NB4 (cell line): Measurements from ENCODE around the gene TTLL12.

Experiments used
- POLR2A ChIP-seq: IDR thresholded peaks from 2 replicates; pipeline ENCODE4 v1.6.1; 2011; ENCODE audit warnings: mild to moderate bottlenecking; ENCODE audit not compliant: insufficient read length; ENCODE audit errors: extremely low read depth
- TF ChIP-seq, protein P1 (sequence below): IDR thresholded peaks from one replicate; pipeline ENCODE4 v1.5.1; 2012; ENCODE audit warnings: low read depth, low read length

DNA sequence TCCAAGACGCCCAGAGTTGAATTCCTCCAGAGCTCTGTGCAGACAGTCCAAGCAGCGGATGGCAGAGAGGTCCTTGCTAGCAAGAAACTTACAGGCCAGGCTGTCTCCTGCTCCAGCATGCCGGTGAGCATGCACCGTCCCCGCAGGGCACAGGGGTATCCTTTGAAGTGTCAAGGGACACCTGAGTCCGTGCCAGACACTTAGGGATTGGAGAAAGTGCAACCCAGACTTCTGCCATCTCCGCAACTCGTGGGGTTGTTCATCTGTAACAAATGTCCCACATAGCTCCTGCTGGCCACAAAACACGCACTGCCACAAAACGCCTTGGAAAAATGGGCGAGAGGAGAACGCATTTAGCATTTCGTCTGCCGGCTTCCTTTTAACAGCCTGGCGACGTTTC lies 22.3 kb downstream of the TTLL12 start:
- TF ChIP-seq, protein P1, sequence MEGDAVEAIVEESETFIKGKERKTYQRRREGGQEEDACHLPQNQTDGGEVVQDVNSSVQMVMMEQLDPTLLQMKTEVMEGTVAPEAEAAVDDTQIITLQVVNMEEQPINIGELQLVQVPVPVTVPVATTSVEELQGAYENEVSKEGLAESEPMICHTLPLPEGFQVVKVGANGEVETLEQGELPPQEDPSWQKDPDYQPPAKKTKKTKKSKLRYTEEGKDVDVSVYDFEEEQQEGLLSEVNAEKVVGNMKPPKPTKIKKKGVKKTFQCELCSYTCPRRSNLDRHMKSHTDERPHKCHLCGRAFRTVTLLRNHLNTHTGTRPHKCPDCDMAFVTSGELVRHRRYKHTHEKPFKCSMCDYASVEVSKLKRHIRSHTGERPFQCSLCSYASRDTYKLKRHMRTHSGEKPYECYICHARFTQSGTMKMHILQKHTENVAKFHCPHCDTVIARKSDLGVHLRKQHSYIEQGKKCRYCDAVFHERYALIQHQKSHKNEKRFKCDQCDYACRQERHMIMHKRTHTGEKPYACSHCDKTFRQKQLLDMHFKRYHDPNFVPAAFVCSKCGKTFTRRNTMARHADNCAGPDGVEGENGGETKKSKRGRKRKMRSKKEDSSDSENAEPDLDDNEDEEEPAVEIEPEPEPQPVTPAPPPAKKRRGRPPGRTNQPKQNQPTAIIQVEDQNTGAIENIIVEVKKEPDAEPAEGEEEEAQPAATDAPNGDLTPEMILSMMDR = no peak
- TF ChIP-seq POLR2A = no peak
